B cell (primary cell): ENCODE data around the gene DVL2. TPM values are rescaled to one million over a fixed set of nuclear protein-coding genes. Genes with fewer than 3 reads are reported as not detected.

Source experiments
- ATAC-seq: fragments of 200-7000 bp; cut with Tn5 transposase; one replicate; pipeline ENCODE4 v1.10.0; 2021; ENCODE audit warnings: low read depth, mild to moderate bottlenecking, moderate number of reproducible peaks, moderate library complexity
- CTCF ChIA-PET: fragments of 350-600 bp; sonication (Branson Sonifier 250); formaldehyde crosslinking; loops from one replicate; lab custom pipeline; 2021; ENCODE audit warnings: antibody characterized with exemption, inconsistent platforms; lab: Charles Lee
- POLR2A ChIA-PET: fragments of 350-600 bp; sonication (Branson Sonifier 250); formaldehyde crosslinking; loops from one replicate; lab custom pipeline; 2021; ENCODE audit warnings: antibody characterized with exemption; lab: Charles Lee
- DNase-seq: peaks from one replicate; pipeline ENCODE4 v3.0.0; 2013
- H2AFZ ChIP-seq: 2 replicates; pipeline ENCODE4 v1.6.1; 2012; ENCODE audit warnings: mild to moderate bottlenecking, low read depth, low read length; ENCODE audit not compliant: insufficient read depth, poor library complexity, severe bottlenecking
- H3K27ac ChIP-seq, 2 donors: 1 replicate in 1 of 2; 2 replicates in 1 of 2; pipeline ENCODE4 v1.5.1; 2012 to 2013; ENCODE audit warnings: low read length in 2 of 2, mild to moderate bottlenecking in 2 of 2, moderate library complexity in 1 of 2
- H3K27me3 ChIP-seq, 4 experiments: fragments of 200-600 bp in 1 of 4; sonication (generic) in 1 of 4; replicated peaks in 1 of 4; 1 replicate in 2 of 4; 2 replicates in 2 of 4; pipeline versions ENCODE4 v1.6.1 to v1.7.0; 2013 to 2016; ENCODE audit warnings: low read length in 3 of 4, mild to moderate bottlenecking in 2 of 4, mixed read lengths in 1 of 4, moderate library complexity in 1 of 4; ENCODE audit not compliant: insufficient read depth in 4 of 4, control insufficient read depth in 3 of 4; ENCODE audit errors: control extremely low read depth in 1 of 4
- H3K36me3 ChIP-seq, 2 experiments: replicated peaks in 1 of 2; 1 replicate in 1 of 2; 2 replicates in 1 of 2; pipeline versions ENCODE4 v1.6.1 to v1.7.1; 2013; ENCODE audit warnings: low read length in 1 of 2; ENCODE audit not compliant: insufficient read depth in 2 of 2, control insufficient read depth in 1 of 2; ENCODE audit errors: control extremely low read depth in 1 of 2, extremely low read depth in 1 of 2
- H3K4me1 ChIP-seq, 2 donors: fragments of 200-600 bp in 1 of 2; sonication (generic) in 1 of 2; 1 replicate in 1 of 2; 2 replicates in 1 of 2; pipeline versions ENCODE4 v1.5.1 to v1.6.1; 2013 to 2017; ENCODE audit warnings: low read length in 2 of 2; ENCODE audit not compliant: control insufficient read depth in 2 of 2, insufficient read depth in 2 of 2
- H3K4me2 ChIP-seq: replicated peaks from 2 replicates; pipeline ENCODE3; 2012; ENCODE audit warnings: mild to moderate bottlenecking, low read depth, low read length; ENCODE audit not compliant: poor library complexity, severe bottlenecking
- H3K4me3 ChIP-seq, 5 experiments: fragments of 200-600 bp in 1 of 5; sonication (generic) in 1 of 5; 1 replicate in 3 of 5; 2 replicates in 2 of 5; pipeline versions ENCODE4 v1.5.1 to v1.7.0; 2011 to 2016; ENCODE audit warnings: low read length in 4 of 5, mild to moderate bottlenecking in 4 of 5, low read depth in 2 of 5, control low read depth in 1 of 5, moderate library complexity in 1 of 5; ENCODE audit not compliant: insufficient read depth in 1 of 5; ENCODE audit errors: control extremely low read depth in 1 of 5, extremely low read depth in 1 of 5
- H3K79me2 ChIP-seq: fragments of 200-600 bp; sonication (generic); one replicate; pipeline ENCODE4 v1.6.0; 2016; ENCODE audit warnings: low read length; ENCODE audit not compliant: control insufficient read depth, insufficient read depth
- H3K9ac ChIP-seq: fragments of 200-600 bp; sonication (generic); 2 replicates; pipeline ENCODE4 v1.6.1; 2017; ENCODE audit warnings: mild to moderate bottlenecking, low read length, moderate library complexity
- H3K9me3 ChIP-seq, 3 donors: one replicate each; pipeline versions ENCODE4 v1.6.1 to v1.7.1; 2013; ENCODE audit warnings: low read length in 2 of 3; ENCODE audit not compliant: control insufficient read depth in 2 of 3, insufficient read depth in 1 of 3; ENCODE audit errors: control extremely low read depth in 1 of 3
- H4K20me1 ChIP-seq: 2 replicates; pipeline ENCODE4 v1.6.0; 2012; ENCODE audit warnings: mild to moderate bottlenecking, low read length; ENCODE audit not compliant: insufficient read depth, control insufficient read depth, poor library complexity, severe bottlenecking
- H3K27ac Mint-ChIP-seq: one replicate; pipeline ENCODE4 v1.8.0; 2021; ENCODE audit warnings: mixed read lengths
- H3K27me3 Mint-ChIP-seq: one replicate; pipeline ENCODE4 v1.8.0; 2021; ENCODE audit warnings: mixed read lengths
- H3K4me1 Mint-ChIP-seq: one replicate; pipeline ENCODE4 v1.8.0; 2021; ENCODE audit warnings: mixed read lengths
- H3K4me3 Mint-ChIP-seq: one replicate; pipeline ENCODE4 v1.8.0; 2021; ENCODE audit warnings: mixed read lengths
- H3K9me3 Mint-ChIP-seq: one replicate; pipeline ENCODE4 v1.8.0; 2022; ENCODE audit warnings: mixed read lengths; ENCODE audit not compliant: insufficient read depth
- EZH2 ChIP-seq: IDR thresholded peaks from 2 replicates; pipeline ENCODE4 v1.6.1; 2012; ENCODE audit warnings: borderline replicate concordance, low read depth, mild to moderate bottlenecking, moderate library complexity, low read length; ENCODE audit not compliant: insufficient read depth, poor library complexity, severe bottlenecking
- WGBS: methylation state at CpG from one replicate; pipeline ENCODE4 v1.1.5; 2013; ENCODE audit warnings: missing lambda C conversion rate; ENCODE audit not compliant: insufficient coverage; 5-methylcytosine and 5-hydroxymethylcytosine counted together
- intact Hi-C: fragments of 100-400 bp; cut with micrococcal nuclease; formaldehyde crosslinking; loops from one replicate; pipeline ENCODE4 v1.10.0; 2022
- polyA plus RNA-seq: library from polyadenylated mRNA; depleted of rRNA; stranded (reverse); fragments of >200 nt; gene quantifications from 2 replicates; pipeline ENCODE4 v1.2.3, GENCODE V29; 2012
- total RNA-seq, 2 donors: library from RNA; stranded (reverse); fragments of 120-200 nt in 1 of 2; gene quantifications; 1 replicate in 1 of 2; 2 replicates in 1 of 2; pipeline versions ENCODE4 v1.2.3 to v1.2.4, GENCODE V29; 2013 to 2022
- TF ChIP-seq, protein P1 (sequence below): fragments of 200-600 bp; IDR thresholded peaks from one replicate; pipeline ENCODE4 v1.8.0; 2022; ENCODE audit warnings: antibody characterized with exemption, mild to moderate bottlenecking

DVL2 gene
- total and polyA plus RNA-seq, 2 donors (not counting 1 experiment from before 2014, with no cell fraction given) = 22.5 to 104 TPM

DNA sequence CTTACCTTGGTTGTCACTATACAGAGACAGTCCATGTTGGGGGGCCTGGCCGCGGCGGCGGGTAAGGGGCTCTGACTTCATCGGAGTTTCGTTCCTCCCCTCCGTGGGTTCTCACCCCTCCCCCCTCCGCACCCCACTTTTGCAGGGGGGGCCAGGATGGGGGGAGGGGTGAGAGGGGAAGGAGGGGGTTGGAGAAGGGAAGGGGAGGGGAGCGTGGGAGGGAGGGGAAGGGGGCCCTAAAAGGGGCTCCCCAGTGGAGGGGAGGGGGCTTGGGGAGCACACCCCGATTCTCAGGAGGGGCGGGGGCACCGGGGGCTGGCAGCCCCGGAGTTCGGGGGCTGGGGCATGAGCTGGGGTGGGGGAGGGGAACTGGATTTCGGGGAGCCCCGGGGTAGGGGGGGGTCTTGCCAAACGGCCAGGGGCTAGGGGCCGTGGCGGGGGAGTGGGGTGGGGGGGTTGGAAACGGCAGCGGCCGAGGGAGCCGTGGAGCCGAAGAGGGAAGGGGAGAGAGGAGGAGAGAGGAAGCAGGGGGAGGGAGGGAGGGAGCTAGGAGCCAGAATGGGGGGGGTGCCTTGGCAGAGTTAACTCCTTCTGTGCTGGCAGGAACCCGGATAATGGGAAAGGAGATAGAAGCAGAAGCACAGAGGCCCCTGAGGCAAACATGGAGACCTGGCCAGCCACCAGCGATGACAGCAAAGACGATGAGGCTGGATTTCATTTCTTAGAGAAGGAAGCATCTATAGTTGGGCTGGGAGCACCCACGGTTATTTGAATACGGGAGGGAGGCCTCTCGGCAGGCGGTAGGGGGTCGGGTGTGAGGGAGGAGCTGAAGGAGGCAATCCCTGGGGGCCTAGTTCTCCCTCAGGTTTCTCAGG lies 17.0 kb downstream of the DVL2 start:
- Histone ChIP-seq H3K79me2 (peaks cover 7% of the 10 kb centered on the region), H3K4me3 (no peak overlapping the region), H2AFZ (no peak overlapping the region), H3K27ac (no peak overlapping the region), H3K4me1 (peaks cover 32 to 64% of the 10 kb centered on the region in 2 donors), H3K36me3 (peaks cover 0 to 5% of the 10 kb centered on the region in 2 experiments), H4K20me1 (no peaks in the 10 kb centered on the region), H3K4me2 (peak overlapping the region; percentile 56), H3K9me3 (no peaks in the 10 kb centered on the region), H3K27me3 (no peaks in the 10 kb centered on the region), H3K9ac (no peak overlapping the region)
- no peak for DNase-seq
- ChIA-PET POLR2A (interaction anchor here (0.6 to 9.1 kb wide), 3 partner anchors 20 to 264 kb away, joined by 3 to 157 read pairs (median 3); partner anchors contain the start of genes CTDNEP1, DVL2, GABARAP and PHF23), CTCF (interaction anchor here (3.8 kb wide), 1 partner anchor 80 kb away, joined by 47 read pairs; no protein-coding TSS in a partner anchor)
- WGBS = 2% methylated on average over 13 of the region's 32 CpGs
- no peak overlapping the region for H3K27ac Mint-ChIP-seq
- H3K4me1 Mint-ChIP-seq = peaks cover 65% of the 10 kb centered on the region
- H3K4me3 Mint-ChIP-seq = peak overlapping the region; percentile 23
- TF ChIP-seq, protein P1, sequence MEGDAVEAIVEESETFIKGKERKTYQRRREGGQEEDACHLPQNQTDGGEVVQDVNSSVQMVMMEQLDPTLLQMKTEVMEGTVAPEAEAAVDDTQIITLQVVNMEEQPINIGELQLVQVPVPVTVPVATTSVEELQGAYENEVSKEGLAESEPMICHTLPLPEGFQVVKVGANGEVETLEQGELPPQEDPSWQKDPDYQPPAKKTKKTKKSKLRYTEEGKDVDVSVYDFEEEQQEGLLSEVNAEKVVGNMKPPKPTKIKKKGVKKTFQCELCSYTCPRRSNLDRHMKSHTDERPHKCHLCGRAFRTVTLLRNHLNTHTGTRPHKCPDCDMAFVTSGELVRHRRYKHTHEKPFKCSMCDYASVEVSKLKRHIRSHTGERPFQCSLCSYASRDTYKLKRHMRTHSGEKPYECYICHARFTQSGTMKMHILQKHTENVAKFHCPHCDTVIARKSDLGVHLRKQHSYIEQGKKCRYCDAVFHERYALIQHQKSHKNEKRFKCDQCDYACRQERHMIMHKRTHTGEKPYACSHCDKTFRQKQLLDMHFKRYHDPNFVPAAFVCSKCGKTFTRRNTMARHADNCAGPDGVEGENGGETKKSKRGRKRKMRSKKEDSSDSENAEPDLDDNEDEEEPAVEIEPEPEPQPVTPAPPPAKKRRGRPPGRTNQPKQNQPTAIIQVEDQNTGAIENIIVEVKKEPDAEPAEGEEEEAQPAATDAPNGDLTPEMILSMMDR = no peak
- TF ChIP-seq EZH2 = no peak
- no peaks in the 10 kb centered on the region for H3K9me3 Mint-ChIP-seq
- H3K27me3 Mint-ChIP-seq = no peaks in the 10 kb centered on the region
- no peak for ATAC-seq
- intact Hi-C loops = no loop called here
